ENCODE data around the gene METRN.

METRN gene

DNA sequence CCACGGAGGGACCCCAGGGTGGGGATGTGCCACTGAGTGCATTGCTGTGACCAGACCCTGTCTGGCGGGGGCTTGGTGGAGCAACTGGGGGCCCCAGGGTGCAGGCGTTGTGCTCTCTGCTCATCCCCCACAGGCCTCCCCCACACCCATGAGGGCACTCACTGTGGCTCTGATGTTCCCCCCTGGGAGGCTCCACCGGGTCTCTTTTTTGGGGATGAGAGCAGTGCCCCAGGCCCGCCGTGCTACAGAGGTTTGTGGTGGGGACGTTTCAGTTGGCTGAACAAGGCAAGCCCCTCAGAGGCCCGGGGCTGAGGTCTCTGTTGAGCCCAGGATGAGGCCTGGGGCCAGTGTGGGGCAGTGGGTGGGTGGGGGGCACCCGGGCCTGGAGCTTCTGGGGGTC lies 8.8 kb downstream of the METRN start:
- DNase-seq (ENCODE audit: low read depth, low spot score), result no peak

DNA sequence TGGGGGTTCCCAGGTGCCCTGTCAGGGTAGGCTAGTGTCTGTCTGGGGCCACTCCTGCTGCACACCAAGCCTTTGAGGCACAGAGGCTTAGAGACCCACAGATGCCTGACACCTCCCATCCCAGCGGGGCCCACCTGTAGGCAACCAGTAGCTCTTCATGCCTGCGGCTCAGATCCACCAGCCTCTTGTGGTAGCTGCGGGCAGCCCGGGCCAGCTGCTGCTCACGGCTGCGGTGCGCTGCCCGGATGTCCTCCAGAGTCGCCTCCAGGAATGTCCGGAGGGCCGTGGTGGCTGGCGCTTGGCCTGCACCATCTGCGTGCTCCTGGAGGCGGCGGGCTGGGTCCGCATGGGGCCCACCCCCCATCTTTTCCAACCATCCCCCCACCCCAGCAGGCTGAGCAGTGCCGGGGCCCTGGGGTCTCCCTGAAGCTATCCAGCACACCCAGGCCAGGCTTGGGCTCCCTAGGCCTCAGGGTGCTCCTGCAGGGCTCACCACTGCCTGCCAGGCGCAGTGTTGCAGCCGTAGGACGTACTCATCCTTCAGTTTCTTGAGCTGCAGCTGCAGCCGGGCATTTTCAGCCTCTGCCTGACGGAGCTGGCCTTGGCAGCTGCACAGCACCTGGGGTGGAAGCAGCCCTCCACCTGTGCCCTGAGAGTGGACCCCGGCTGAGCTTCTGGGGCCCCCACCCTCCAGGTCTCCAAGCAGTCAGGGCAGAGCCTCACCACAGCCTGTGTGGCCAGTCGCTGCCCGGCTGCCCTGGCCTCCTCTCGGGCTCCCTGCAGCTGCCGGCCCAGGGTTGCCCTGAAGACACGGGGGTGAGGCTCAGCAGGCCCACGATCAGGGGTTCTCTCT lies 9.5 kb downstream of the METRN start:
- no peak for DNase-seq (ENCODE audit: low read depth, low spot score)

DNA sequence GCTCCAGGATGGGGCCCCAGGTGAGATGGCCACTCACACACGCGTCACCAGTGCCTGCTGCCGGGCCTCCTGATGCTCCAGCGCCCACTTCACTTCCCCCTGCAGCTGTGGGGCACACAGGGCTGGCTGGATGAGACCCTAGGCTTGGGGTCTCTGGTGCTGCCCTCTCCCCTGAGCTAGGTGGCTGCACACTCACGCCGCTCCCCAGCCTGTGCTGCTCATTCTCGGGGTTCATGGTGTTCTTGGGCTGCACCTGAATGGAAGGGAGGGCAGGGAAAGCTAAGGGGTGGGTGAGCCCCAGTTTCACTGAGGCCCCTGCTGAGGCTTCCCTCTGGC lies 10.1 kb downstream of the METRN start:
- no peak for DNase-seq (ENCODE audit: low read depth, low spot score)

GRCh38 chr16:725463-726187 lies 10.7 kb downstream of the METRN start:
- no peak for DNase-seq (ENCODE audit: low read depth, low spot score)

DNA sequence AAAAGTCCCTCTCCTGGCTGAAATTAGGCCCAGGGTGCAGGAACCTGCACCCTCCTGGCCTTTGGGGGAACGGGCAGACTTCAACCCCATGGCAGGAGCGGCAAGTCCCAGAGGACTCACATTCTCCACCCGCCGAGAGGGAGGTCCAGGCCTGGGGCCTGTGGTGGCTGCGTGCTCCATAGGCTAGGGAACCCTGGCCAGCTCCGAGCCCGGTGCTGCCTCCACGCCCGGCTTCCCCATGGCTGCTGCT lies 11.2 kb downstream of the METRN start:
- DNase-seq (ENCODE audit: low read depth, low spot score), result no peak

GRCh38 chr16:726438-727290 lies 11.7 kb downstream of the METRN start, which contains the start of the genes CCDC78 and HAGHL:
Gene CCDC78 (minus strand): TSS chr16:726443. CDS start chr16:726367, 76 bp downstream.
Gene HAGHL (plus strand): TSS chr16:727106. CDS start chr16:727510, 404 bp downstream.
- DNase-seq (ENCODE audit: low read depth, low spot score), result no peak

DNA sequence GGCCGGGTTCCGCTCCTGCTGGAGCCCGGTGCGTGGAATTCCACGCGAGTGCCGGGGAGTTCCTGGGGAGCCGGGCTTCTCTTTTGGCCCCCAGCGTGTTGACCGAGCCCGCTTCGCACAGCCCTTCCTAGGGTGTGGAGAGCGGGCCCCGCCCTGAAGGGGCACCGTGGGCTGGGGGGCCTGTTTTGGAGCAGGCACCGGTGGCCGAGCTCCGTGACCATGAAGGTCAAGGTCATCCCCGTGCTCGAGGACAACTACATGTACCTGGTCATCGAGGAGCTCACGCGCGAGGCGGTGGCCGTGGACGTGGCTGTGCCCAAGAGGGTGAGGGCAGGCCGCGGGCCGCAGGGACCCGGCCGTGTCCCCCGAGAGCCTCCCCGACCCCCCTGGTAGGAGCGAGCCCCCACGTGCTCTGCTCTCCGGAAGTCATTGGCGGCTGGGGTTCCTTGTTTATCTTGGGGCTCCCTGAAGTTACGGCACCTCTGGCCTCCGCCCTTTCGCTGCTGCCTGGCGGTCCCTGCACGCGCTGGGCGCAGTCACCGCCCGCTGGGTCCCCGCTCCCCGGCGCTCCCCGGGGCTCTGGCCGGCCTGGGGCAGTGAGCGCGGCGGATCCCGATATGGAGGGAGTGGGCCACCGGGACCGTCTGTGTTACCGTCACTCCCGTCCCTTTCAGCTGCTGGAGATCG lies 12.5 kb downstream of the METRN start:
- DNase-seq (ENCODE audit: low read depth, low spot score), result no peak

DNA sequence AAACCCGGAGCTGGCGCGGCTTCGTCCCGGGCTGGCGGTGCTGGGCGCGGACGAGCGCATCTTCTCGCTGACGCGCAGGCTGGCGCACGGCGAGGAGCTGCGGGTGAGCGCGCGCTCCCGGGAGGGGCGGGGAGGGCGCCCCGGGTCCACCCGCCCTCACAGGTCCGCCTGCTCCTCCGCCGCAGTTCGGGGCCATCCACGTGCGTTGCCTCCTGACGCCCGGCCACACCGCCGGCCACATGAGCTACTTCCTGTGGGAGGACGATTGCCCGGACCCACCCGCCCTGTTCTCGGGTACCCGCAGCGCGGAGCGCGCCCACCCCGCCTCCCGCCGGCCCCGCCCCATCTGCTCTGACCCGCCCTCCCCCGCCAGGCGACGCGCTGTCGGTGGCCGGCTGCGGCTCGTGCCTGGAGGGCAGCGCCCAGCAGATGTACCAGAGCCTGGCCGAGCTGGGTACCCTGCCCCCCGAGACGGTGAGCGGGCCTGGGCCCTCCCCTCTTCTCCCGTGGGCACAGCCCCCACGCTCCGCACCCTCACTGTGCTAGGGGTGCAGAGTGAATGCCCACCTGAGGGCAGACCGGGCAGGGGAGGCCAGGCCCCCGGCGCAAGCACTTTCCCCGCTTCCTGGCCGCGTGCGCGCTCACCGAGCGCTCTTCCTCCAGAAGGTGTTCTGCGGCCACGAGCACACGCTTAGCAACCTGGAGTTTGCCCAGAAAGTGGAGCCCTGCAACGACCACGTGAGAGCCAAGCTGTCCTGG lies 13.4 kb downstream of the METRN start:
- DNase-seq (ENCODE audit: low read depth, low spot score), result no peak

- no peak for DNase-seq (ENCODE audit: low read depth, low spot score)
These were observed 14.2 kb downstream of the METRN start for GRCh38 chr16:728890-729744.

- no peak for DNase-seq (ENCODE audit: low read depth, low spot score)
These were observed 15.1 kb downstream of the METRN start for GRCh38 chr16:729768-730665.

DNA sequence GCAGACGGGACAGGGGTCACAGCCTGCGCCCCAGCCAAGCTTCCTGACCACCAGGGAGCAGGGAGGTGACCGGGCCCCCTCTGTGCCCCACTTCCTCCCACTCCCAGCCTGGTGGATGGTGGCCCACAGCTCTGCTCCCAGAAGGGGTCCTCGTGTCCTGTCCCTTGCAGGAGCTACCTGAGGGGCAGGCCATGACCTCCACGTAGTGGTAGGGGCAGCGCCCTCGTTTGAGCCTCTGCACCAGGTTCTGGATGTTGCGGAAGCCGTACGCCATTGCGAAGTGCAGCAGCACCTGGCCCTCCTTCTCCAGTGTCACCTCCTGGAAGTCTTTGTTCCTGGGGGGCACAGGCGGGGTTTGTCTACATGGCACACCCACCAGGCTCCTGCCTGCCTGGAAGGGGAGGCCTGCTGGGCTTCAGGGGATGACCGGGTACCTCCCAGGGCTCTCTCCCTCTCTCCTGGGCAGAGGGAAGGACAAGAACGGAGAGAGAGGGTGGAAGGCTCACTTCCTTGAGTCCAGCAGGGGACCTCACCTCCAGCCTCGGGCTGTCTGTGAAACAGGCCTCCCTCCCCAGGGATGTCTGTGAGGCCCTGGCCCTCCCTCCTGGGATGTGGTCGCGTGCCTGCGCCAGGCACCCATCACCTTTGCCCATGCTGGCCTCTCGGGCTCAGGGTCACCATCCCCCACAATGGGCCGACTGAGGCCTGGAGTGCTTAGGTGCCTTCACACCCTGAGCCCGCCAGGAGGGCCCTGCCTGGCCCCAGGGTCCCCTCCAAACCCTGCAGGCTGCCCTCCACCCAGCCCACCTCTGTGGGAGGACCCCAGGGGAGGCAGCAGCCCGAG lies 16.0 kb downstream of the METRN start:
- DNase-seq (ENCODE audit: low read depth, low spot score), result no peak

GRCh38 chr16:732332-732731 lies 17.4 kb downstream of the METRN start:
- DNase-seq (ENCODE audit: low read depth, low spot score), result no peak

DNA sequence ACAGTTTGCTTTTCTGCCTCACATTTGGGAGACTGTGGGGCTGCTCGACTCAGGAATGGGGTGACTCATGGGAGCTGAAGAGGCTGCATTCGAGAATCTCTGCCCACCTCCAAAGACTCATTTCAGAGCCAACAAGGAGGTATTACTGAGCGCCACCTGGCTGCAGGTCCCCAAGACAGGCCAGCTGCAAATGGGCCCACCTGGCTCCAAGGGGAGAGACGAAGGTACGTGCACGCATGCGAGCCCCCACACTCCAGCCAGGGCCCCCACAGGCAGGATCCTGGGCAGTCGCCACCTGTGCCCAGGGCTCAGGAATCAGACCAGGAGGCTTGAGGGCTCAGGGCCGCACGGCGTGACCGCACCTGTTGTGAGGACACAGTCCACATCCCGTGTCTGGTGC lies 18.0 kb downstream of the METRN start:
- DNase-seq (ENCODE audit: low read depth, low spot score), result no peak

DNA sequence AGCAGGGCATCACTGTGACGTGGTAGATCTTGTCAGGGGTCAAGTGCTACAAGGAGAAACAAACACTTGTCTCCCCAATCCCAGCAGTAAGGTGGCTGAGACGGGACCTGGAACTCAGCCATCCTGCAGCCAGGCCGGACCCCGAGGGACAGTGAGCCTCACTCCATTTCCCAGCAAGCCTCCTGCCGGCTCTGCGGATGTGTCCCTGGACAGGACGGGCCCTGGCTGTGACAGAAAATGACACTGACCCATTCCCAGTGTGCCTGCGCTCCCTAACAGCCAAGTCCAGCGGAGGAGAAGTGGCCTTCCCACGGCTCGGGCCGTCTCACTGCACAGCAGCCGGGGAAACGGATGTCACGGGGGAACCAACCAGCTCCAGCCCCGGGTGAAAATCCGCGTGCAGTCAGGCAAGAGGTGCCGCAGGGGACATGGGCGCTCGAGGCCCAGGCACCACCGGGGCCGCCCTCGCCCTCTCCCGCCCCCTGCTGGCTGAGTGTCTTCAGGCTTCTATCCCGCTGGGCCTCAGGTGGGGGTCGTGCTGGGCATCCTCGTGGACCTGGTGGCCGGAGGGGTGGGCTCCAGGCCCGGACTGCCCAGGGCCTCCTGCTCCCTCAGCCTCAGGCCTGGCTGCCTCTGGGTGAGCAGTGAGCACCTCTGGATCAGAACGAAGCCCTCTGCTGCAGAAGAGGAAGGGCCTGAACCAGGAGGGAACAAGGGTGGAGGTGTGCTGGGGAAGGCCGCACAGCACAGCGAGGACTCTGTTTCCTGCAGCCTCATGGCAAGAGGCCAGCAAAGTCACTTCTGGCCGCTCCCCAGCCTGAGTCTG lies 18.7 kb downstream of the METRN start:
- DNase-seq (ENCODE audit: low read depth, low spot score), result no peak

- DNase-seq (ENCODE audit: low read depth, low spot score), result no peak
These were observed 19.5 kb downstream of the METRN start for GRCh38 chr16:734208-734980.
